K562 (cell line): ENCODE measurements around the gene WFIKKN1. TPM values are rescaled to one million over a fixed set of nuclear protein-coding genes. Genes with fewer than 3 reads are reported as not detected.

Experiments used
- ARID4B ChIP-seq: sonication (generic); formaldehyde crosslinking; IDR thresholded peaks from 2 replicates; pipeline ENCODE4 v1.8.0; 2022; ENCODE audit warnings: mild to moderate bottlenecking, missing genetic modification reagents
- BRCA1 ChIP-seq, 2 experiments: fragments of 450-650 bp in 1 of 2; sonication (generic) in 1 of 2; formaldehyde crosslinking in 1 of 2; IDR thresholded peaks; 2 replicates each; pipeline versions ENCODE4 v1.5.0 to v1.6.1; 2017 to 2020; ENCODE audit warnings: mild to moderate bottlenecking in 1 of 2, missing genetic modification reagents in 1 of 2
- BRD9 ChIP-seq: fragments of 450-650 bp; IDR thresholded peaks from 2 replicates; pipeline ENCODE4 v1.6.1; 2018; ENCODE audit warnings: low read depth; ENCODE audit not compliant: partially characterized antibody
- CCAR2 ChIP-seq: fragments of 200-400 bp; formaldehyde crosslinking; IDR thresholded peaks from 2 replicates; pipeline ENCODE4 v1.6.1; 2017; ENCODE audit warnings: mild to moderate bottlenecking, low read depth, low read length
- CREM ChIP-seq: IDR thresholded peaks from 2 replicates; pipeline ENCODE4 v1.6.1; 2014; ENCODE audit warnings: antibody characterized with exemption, low read depth
- EP400 ChIP-seq: fragments of 450-650 bp; IDR thresholded peaks from 2 replicates; pipeline ENCODE4 v1.6.1; 2017; ENCODE audit warnings: antibody characterized with exemption, mild to moderate bottlenecking, moderate library complexity
- HDAC8 ChIP-seq: fragments of 450-650 bp; IDR thresholded peaks from 2 replicates; pipeline ENCODE4 v1.6.1; 2016; ENCODE audit warnings: mild to moderate bottlenecking, missing genetic modification characterization, moderate library complexity, missing compliant biosample characterization
- MEIS2 ChIP-seq: fragments of 450-650 bp; IDR thresholded peaks from 2 replicates; pipeline ENCODE4 v1.6.1; 2014; ENCODE audit warnings: mild to moderate bottlenecking; ENCODE audit not compliant: partially characterized antibody
- NRF1 ChIP-seq, 2 experiments: fragments of 450-650 bp; IDR thresholded peaks in 1 of 2; conservative IDR thresholded peaks in 1 of 2; 2 replicates each; pipeline ENCODE4 v1.6.1; 2014; ENCODE audit warnings: mild to moderate bottlenecking in 2 of 2
- PRPF4 ChIP-seq: fragments of 200-400 bp; formaldehyde crosslinking; IDR thresholded peaks from one replicate; pipeline ENCODE4 v1.6.1; 2017; ENCODE audit warnings: low read length, low read depth, mild to moderate bottlenecking; ENCODE audit not compliant: insufficient read depth, poor library complexity, severe bottlenecking
- SAP30 ChIP-seq: fragments of 200-600 bp; sonication (generic); IDR thresholded peaks from 2 replicates; pipeline ENCODE4 v1.6.1; 2012; ENCODE audit warnings: borderline replicate concordance, low read depth, mild to moderate bottlenecking, moderate library complexity, low read length, control low read depth, inconsistent platforms; ENCODE audit not compliant: insufficient read depth, poor library complexity, severe bottlenecking
- SRSF1 ChIP-seq: fragments of 200-400 bp; formaldehyde crosslinking; IDR thresholded peaks from 2 replicates; pipeline ENCODE4 v1.6.1; 2017; ENCODE audit warnings: mild to moderate bottlenecking, low read depth, low read length, moderate library complexity
- TFAM ChIP-seq: fragments of 250-450 bp; sonication (Bioruptor Pico); conservative IDR thresholded peaks from 2 replicates; pipeline ENCODE4 v1.5.0; 2021; ENCODE audit warnings: mild to moderate bottlenecking, moderate library complexity
- ZBTB5 ChIP-seq: fragments of 450-650 bp; IDR thresholded peaks from 2 replicates; pipeline ENCODE4 v1.6.1; 2017; ENCODE audit warnings: antibody characterized with exemption
- ZBTB9 ChIP-seq: fragments of 450-650 bp; formaldehyde crosslinking; IDR thresholded peaks from 2 replicates; pipeline ENCODE4 v1.4.0; 2020; ENCODE audit warnings: mild to moderate bottlenecking, moderate library complexity
- polyA plus RNA-seq, 8 experiments: library from polyadenylated mRNA; depleted of rRNA in 4 of 8; stranded (reverse) in 5 of 8; unstranded in 3 of 8; fragments of >200 nt; fragmentation: Nextera tagmentation in 2 of 8; fragmentation: Illumina TruSeq in 1 of 8; extraction: Ambion mirVana in 2 of 8; extraction: Trizol in 1 of 8; gene quantifications; 2 replicates each; pipeline versions ENCODE4 v1.2.1 to v1.2.3, GENCODE V29; 2011 to 2014; ENCODE audit warnings: inconsistent platforms in 1 of 8, missing spikeins in 1 of 8
- total RNA-seq, 7 experiments: library from RNA; depleted of rRNA in 6 of 7; stranded (reverse); fragments of >200 nt in 6 of 7; fragmentation: Illumina TruSeq in 2 of 7; extraction: Trizol in 2 of 7; gene quantifications; 2 replicates each; pipeline versions ENCODE4 v1.2.1 to v1.2.3, GENCODE V29; 2011 to 2021; ENCODE audit warnings: low replicate concordance in 1 of 7
- TF ChIP-seq, protein P1 (sequence below): fragments of 450-650 bp; IDR thresholded peaks from 2 replicates; pipeline ENCODE4 v1.6.1; 2014; ENCODE audit warnings: low read depth, mild to moderate bottlenecking, moderate library complexity, borderline replicate concordance

Gene WFIKKN1
- total and polyA plus RNA-seq, 9 of the 15 experiments (the other 6 are each of a cell fraction or from before 2014, with no cell fraction given): 0.14 to 1.1 (median 0.50) TPM; not detected in 4

GRCh38 chr16:683396-684070 is 52.7 kb downstream of the WFIKKN1 start (continued):
- no peak for TF ChIP-seq BRD9
- no peak; the same call in 1 of the 2 replicates for TF ChIP-seq ZBTB9 (CRISPR knock-in tag)
- 0 out of 2 replicates have a peak, but pooled peaks have one; percentile 15 for TF ChIP-seq HDAC8 (tag)
- TF ChIP-seq TFAM (CRISPR knock-in tag): no peak
- no peak for TF ChIP-seq MEIS2
- TF ChIP-seq PRPF4: no peak
- no peak for TF ChIP-seq SRSF1
- 0 out of 2 replicates have a peak, but pooled peaks have one; percentile 13 for TF ChIP-seq CREM
- TF ChIP-seq, protein P1, sequence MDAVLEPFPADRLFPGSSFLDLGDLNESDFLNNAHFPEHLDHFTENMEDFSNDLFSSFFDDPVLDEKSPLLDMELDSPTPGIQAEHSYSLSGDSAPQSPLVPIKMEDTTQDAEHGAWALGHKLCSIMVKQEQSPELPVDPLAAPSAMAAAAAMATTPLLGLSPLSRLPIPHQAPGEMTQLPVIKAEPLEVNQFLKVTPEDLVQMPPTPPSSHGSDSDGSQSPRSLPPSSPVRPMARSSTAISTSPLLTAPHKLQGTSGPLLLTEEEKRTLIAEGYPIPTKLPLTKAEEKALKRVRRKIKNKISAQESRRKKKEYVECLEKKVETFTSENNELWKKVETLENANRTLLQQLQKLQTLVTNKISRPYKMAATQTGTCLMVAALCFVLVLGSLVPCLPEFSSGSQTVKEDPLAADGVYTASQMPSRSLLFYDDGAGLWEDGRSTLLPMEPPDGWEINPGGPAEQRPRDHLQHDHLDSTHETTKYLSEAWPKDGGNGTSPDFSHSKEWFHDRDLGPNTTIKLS: no peak
- no peak for TF ChIP-seq BRCA1 (IDR thresholded peaks at IDR 0.05)
- TF ChIP-seq BRCA1 (CRISPR knock-in tag; IDR thresholded peaks at IDR 0.05): no peak
- TF ChIP-seq SAP30: no peak
- TF ChIP-seq EP400: no peak
- TF ChIP-seq NRF1 (conservative IDR thresholded peaks at IDR 0.05 in 1 of 2, IDR thresholded peaks at IDR 0.05 in 1 of 2): peak; percentile 60 to 71
- no peak for TF ChIP-seq ZBTB5
- TF ChIP-seq ARID4B: 0 out of 2 replicates have a peak, but pooled peaks have one; percentile 19
- no peak for TF ChIP-seq CCAR2
